Ishikawa (cell line): ENCODE data around the gene SIDT2.

Experiments used
- CEBPB ChIP-seq: IDR thresholded peaks from 2 replicates; pipeline ENCODE4 v1.6.1; 2012
- CREB1 ChIP-seq: IDR thresholded peaks from 2 replicates; pipeline ENCODE4 v1.6.1; 2012; ENCODE audit warnings: low read depth
- EGR1 ChIP-seq: IDR thresholded peaks from 2 replicates; pipeline ENCODE4 v1.6.1; 2012
- EP300 ChIP-seq: IDR thresholded peaks from 2 replicates; pipeline ENCODE4 v1.6.1; 2012; ENCODE audit warnings: borderline replicate concordance
- FOXM1 ChIP-seq: IDR thresholded peaks from 2 replicates; pipeline ENCODE4 v1.6.1; 2012; ENCODE audit warnings: low read depth, borderline replicate concordance
- NFIC ChIP-seq: IDR thresholded peaks from 2 replicates; pipeline ENCODE4 v1.6.1; 2012
- RAD21 ChIP-seq: IDR thresholded peaks from 2 replicates; pipeline ENCODE4 v1.6.1; 2012; ENCODE audit warnings: low read depth
- TAF1 ChIP-seq: IDR thresholded peaks from 2 replicates; pipeline ENCODE4 v1.6.1; 2012; ENCODE audit warnings: low read depth, mild to moderate bottlenecking
- TCF12 ChIP-seq: IDR thresholded peaks from 2 replicates; pipeline ENCODE4 v1.6.1; 2012; ENCODE audit warnings: low read depth
- TEAD4 ChIP-seq: IDR thresholded peaks from 2 replicates; pipeline ENCODE4 v1.6.1; 2012
- YY1 ChIP-seq: IDR thresholded peaks from 2 replicates; pipeline ENCODE4 v1.6.1; 2012; ENCODE audit warnings: low read depth
- ZBTB7A ChIP-seq: IDR thresholded peaks from 2 replicates; pipeline ENCODE4 v1.6.1; 2012; ENCODE audit warnings: low read depth
- TF ChIP-seq, protein P1 (sequence below): IDR thresholded peaks from 2 replicates; pipeline ENCODE4 v1.6.1; 2012
- TF ChIP-seq, protein P2 (sequence below): IDR thresholded peaks from 2 replicates; pipeline ENCODE4 v1.6.1; 2012
- TF ChIP-seq, protein P3 (sequence below): IDR thresholded peaks from 2 replicates; pipeline ENCODE4 v1.6.1; 2012; ENCODE audit warnings: low read depth, mild to moderate bottlenecking

The SIDT2 gene

DNA sequence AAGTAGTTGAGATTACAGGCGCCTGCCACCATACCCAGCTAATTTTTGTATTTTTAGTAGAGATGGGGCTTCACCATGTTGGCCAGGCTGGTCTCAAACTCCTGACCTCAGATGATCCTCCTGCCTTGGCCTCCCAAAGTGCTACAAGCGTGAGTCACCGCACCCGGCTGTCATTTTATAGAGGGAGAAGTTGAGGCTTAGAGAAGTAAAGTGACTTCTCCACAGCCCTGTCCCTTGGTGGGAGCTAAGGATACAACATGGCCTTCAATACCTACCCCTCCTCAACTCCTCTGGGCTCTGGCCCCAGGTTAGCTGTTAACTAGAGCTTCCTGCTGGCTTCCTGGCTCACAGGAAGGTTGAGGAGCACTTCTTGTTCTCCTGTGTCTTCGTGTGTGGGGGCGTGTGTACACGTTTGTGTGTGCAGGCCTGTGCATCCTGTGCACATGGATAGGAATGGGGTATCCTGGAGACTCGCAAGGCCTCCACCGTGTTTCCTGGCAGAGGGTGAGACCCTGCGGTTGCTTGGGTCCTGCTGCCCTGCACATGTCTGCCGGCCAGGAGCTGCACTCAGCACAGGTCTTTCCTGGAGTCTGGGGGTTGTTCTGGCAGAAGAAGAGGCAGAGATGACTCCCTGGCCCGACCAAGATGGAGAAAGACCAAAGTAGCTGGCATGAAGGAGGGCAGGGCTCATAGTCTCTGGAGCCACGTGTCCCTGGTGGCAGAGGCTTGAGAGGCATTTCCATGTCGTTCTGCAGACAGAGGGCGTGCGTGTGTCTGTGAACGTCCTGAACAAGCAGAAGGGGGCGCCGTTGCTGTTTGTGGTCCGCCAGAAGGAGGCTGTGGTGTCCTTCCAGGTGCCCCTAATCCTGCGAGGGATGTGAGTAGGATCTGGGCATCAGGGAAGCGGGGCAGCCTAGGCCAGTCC, 2.4 kb downstream of the SIDT2 start:
- TF ChIP-seq FOXM1 (no peak), RAD21 (peak; percentile 64), CREB1 (no peak), EP300 (no peak), TCF12 (no peak), ZBTB7A (no peak), CEBPB (no peak), NFIC (no peak), TAF1 (no peak), YY1 (no peak), TEAD4 (no peak), EGR1 (no peak)
- TF ChIP-seq, protein P1, sequence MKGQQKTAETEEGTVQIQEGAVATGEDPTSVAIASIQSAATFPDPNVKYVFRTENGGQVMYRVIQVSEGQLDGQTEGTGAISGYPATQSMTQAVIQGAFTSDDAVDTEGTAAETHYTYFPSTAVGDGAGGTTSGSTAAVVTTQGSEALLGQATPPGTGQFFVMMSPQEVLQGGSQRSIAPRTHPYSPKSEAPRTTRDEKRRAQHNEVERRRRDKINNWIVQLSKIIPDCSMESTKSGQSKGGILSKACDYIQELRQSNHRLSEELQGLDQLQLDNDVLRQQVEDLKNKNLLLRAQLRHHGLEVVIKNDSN: peak; percentile 68
- TF ChIP-seq, protein P2, sequence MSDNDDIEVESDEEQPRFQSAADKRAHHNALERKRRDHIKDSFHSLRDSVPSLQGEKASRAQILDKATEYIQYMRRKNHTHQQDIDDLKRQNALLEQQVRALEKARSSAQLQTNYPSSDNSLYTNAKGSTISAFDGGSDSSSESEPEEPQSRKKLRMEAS: peak; percentile 66
- TF ChIP-seq, protein P3, sequence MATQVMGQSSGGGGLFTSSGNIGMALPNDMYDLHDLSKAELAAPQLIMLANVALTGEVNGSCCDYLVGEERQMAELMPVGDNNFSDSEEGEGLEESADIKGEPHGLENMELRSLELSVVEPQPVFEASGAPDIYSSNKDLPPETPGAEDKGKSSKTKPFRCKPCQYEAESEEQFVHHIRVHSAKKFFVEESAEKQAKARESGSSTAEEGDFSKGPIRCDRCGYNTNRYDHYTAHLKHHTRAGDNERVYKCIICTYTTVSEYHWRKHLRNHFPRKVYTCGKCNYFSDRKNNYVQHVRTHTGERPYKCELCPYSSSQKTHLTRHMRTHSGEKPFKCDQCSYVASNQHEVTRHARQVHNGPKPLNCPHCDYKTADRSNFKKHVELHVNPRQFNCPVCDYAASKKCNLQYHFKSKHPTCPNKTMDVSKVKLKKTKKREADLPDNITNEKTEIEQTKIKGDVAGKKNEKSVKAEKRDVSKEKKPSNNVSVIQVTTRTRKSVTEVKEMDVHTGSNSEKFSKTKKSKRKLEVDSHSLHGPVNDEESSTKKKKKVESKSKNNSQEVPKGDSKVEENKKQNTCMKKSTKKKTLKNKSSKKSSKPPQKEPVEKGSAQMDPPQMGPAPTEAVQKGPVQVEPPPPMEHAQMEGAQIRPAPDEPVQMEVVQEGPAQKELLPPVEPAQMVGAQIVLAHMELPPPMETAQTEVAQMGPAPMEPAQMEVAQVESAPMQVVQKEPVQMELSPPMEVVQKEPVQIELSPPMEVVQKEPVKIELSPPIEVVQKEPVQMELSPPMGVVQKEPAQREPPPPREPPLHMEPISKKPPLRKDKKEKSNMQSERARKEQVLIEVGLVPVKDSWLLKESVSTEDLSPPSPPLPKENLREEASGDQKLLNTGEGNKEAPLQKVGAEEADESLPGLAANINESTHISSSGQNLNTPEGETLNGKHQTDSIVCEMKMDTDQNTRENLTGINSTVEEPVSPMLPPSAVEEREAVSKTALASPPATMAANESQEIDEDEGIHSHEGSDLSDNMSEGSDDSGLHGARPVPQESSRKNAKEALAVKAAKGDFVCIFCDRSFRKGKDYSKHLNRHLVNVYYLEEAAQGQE: no peak

DNA sequence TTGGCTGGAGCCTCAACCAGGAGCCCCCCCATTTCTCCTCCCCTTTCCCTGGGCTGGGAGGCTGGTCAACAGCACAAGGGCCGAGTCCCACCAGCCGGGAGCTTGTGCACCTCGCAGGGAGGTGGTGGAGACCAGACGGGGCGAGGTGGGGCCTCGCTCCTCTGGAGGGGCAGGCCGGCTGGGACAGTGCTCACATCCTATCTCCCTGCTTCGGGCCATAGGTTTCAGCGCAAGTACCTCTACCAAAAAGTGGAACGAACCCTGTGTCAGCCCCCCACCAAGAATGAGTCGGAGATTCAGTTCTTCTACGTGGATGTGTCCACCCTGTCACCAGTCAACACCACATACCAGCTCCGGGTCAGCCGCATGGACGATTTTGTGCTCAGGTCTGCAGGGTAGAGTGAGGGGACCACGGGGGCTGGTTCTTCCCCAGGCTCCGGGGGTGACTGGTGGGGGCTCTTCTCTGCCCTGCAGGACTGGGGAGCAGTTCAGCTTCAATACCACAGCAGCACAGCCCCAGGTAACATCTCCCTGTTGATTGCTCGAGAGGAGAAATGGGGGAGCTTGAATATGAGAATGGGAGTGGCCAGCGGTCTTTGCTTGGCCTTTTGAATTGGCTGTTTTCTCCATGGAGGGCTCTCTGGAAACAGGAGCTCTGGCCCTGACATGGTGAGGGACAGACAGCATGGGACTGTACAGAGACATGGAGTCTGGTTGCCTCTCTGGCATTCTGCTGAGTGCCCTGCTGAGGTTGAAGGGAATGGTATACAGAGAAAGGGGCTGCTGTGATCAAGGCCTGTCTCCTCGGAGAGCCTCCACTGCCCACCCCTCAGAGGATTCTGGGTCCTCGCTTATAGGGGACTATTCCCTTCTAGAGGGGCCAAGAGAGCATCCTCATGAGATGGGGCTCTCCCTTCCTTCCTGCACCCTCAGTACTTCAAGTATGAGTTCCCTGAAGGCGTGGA, 3.3 kb downstream of the SIDT2 start:
- TF ChIP-seq CEBPB: no peak

DNA sequence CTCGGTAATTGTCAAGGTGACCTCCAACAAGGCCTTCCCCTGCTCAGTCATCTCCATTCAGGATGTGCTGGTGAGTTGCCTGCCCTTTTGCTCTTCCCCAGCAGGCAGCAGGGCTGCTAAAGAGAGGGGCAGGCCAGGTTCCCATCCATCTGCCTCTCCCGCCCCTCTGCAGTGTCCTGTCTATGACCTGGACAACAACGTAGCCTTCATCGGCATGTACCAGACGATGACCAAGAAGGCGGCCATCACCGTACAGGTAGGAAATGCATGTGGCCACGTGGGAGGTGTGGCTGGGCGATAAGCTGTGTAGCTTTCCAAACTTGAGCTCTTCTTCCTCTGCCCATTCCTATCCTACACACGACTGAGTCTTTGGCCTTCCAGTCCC, 4.0 kb downstream of the SIDT2 start:
- TF ChIP-seq EGR1 (no peak), ZBTB7A (no peak), RAD21 (no peak), CREB1 (no peak), TEAD4 (no peak)
- TF ChIP-seq, protein P2: no peak
- TF ChIP-seq, protein P3: no peak

DNA sequence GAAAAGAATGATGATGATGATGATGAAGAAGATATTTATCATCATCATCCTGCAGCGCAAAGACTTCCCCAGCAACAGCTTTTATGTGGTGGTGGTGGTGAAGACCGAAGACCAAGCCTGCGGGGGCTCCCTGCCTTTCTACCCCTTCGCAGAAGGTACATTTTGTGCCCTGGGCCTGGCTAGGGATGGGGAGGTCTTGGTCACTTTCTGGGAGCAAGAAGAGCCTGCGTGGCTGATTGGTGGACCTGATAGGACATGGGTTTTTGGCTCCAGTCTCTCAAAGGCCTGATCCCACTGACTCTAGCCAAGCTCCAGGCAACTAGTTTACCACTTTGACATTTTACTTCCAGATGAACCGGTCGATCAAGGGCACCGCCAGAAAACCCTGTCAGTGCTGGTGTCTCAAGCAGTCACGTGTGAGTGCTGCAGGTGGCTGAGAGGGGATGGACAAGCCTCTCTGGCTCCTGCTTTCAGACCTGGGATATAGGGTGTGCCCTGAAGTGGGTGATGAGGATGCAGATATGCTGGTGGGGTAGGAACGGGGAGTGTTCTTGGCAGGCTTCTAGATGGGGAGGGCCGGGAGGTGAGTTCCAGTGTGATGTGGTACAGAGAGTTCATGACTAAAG, 5.3 kb downstream of the SIDT2 start:
- TF ChIP-seq TEAD4 (no peak), CREB1 (no peak), ZBTB7A (no peak), EP300 (no peak), TCF12 (no peak), YY1 (no peak), CEBPB (no peak), EGR1 (no peak)
- TF ChIP-seq, protein P3: no peak
- TF ChIP-seq, protein P2: no peak
